GM10266 (cell line): ENCODE results near the gene LTBP2.

Experiments used
- DNase-seq: peaks from one replicate; pipeline ENCODE4 v3.0.0; 2012; ENCODE audit errors: extremely low spot score
- CTCF ChIP-seq: IDR thresholded peaks from 2 replicates; pipeline ENCODE4 v1.5.1; 2012; ENCODE audit warnings: mild to moderate bottlenecking, low read depth; ENCODE audit not compliant: control insufficient read depth, insufficient read depth; ENCODE audit errors: missing control alignments

The LTBP2 gene

GRCh38 chr14:74638066-74638465 is 26.0 kb upstream of the LTBP2 start:
- TF ChIP-seq CTCF: no peak
- no peak for DNase-seq

GRCh38 chr14:74637178-74637550 is 25.1 kb upstream of the LTBP2 start:
- DNase-seq: no peak
- TF ChIP-seq CTCF: no peak

- no peak for DNase-seq
- TF ChIP-seq CTCF: no peak
Measured at GRCh38 chr14:74636424-74637177, 24.6 kb upstream of the LTBP2 start.

- no peak for DNase-seq
- no peak for TF ChIP-seq CTCF
Measured at GRCh38 chr14:74635847-74636246, 23.8 kb upstream of the LTBP2 start.

- no peak for DNase-seq
- no peak for TF ChIP-seq CTCF
Measured at GRCh38 chr14:74634964-74635363, 22.9 kb upstream of the LTBP2 start.

GRCh38 chr14:74634481-74634880 is 22.4 kb upstream of the LTBP2 start:
- DNase-seq: no peak
- no peak for TF ChIP-seq CTCF

- DNase-seq: no peak
- TF ChIP-seq CTCF: no peak
Measured at GRCh38 chr14:74630881-74631690, 19.0 kb upstream of the LTBP2 start.
